Activated CD8-positive, alpha-beta T cell treated with anti-CD3 and anti-CD28 coated beads, Interleukin-2, amount 10 ng/mL, durations not matched to agents 7 days and 5 days (primary cell): Measurements from ENCODE around the gene PIGN. TPM values are rescaled to one million over a fixed set of nuclear protein-coding genes. Genes with fewer than 3 reads are reported as not detected.

Experiments used
- ATAC-seq: fragments of 150-1000 bp; cut with Tn5 transposase; one replicate; pipeline ENCODE4 v1.10.0; 2021; ENCODE audit warnings: moderate library complexity
- CTCF ChIA-PET: fragments of 350-600 bp; sonication (Branson Sonifier 250); formaldehyde crosslinking; loops from one replicate; lab custom pipeline; 2021; ENCODE audit warnings: antibody characterized with exemption; lab: Charles Lee
- POLR2A ChIA-PET: fragments of 350-600 bp; sonication (Branson Sonifier 250); formaldehyde crosslinking; loops from one replicate; lab custom pipeline; 2021; ENCODE audit warnings: antibody characterized with exemption; lab: Charles Lee
- DNase-seq: peaks from one replicate; pipeline ENCODE4 v3.0.0-alpha.2; 2020
- H3K27ac Mint-ChIP-seq: one replicate; pipeline ENCODE4 v1.8.0; 2021; ENCODE audit warnings: mild to moderate bottlenecking, mixed read lengths
- H3K27me3 Mint-ChIP-seq: one replicate; pipeline ENCODE4 v1.8.0; 2021; ENCODE audit warnings: low read depth, mixed read lengths
- H3K36me3 Mint-ChIP-seq: one replicate; pipeline ENCODE4 v1.8.0; 2021; ENCODE audit warnings: low read depth, mixed read lengths
- H3K4me1 Mint-ChIP-seq: one replicate; pipeline ENCODE4 v1.8.0; 2021; ENCODE audit warnings: low read depth, mixed read lengths
- H3K4me3 Mint-ChIP-seq: one replicate; pipeline ENCODE4 v1.8.0; 2021; ENCODE audit warnings: mild to moderate bottlenecking, mixed read lengths
- H3K9me3 Mint-ChIP-seq: one replicate; pipeline ENCODE4 v1.8.0; 2022; ENCODE audit warnings: mixed read lengths; ENCODE audit not compliant: insufficient read depth
- total RNA-seq, 2 experiments: library from RNA; stranded (reverse); gene quantifications; one replicate each; pipeline ENCODE4 v1.2.3, GENCODE V29; 2021

The PIGN gene
- total RNA-seq, 2 experiments from 2014 or later, result 27.3 to 27.9 TPM

DNA sequence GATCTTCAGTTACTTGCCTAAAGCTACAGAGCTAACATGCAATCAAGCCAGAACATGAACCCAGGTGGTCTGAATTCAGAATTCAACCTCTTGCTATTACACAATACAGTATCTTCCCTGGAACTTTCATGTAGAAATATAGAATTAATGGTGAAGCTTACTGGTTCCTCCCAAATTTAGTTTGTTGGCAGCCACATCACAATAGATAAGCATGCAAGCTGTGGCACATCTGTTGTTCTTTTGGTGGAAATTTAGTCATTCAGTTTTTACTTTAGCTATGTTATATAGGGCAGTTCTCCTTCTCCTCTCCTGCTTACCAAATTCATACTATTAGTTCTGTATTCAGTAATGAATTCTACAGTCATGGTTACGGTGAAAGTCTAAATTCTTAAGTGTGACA lies 193.0 kb downstream of the PIGN start:
- no peak for ATAC-seq
- Mint-ChIP-seq H3K27ac (no peak overlapping the region), H3K9me3 (no peaks in the 10 kb centered on the region), H3K4me1 (no peaks in the 10 kb centered on the region), H3K4me3 (no peak overlapping the region), H3K36me3 (no peaks in the 10 kb centered on the region), H3K27me3 (peaks cover 12% of the 10 kb centered on the region)
- CTCF ChIA-PET, result no interaction called here
- no peak for DNase-seq
- POLR2A ChIA-PET, result no interaction called here

GRCh38 chr18:61992923-61993322 lies 193.9 kb downstream of the PIGN start:
- peaks cover 9% of the 10 kb centered on the region for H3K27me3 Mint-ChIP-seq
- no peak overlapping the region for H3K27ac Mint-ChIP-seq
- no peaks in the 10 kb centered on the region for H3K4me1 Mint-ChIP-seq
- no peaks in the 10 kb centered on the region for H3K36me3 Mint-ChIP-seq
- POLR2A ChIA-PET, result no interaction called here
- no peak for ATAC-seq
- CTCF ChIA-PET, result no interaction called here
- no peak overlapping the region for H3K4me3 Mint-ChIP-seq
- no peaks in the 10 kb centered on the region for H3K9me3 Mint-ChIP-seq
- DNase-seq, result no peak

DNA sequence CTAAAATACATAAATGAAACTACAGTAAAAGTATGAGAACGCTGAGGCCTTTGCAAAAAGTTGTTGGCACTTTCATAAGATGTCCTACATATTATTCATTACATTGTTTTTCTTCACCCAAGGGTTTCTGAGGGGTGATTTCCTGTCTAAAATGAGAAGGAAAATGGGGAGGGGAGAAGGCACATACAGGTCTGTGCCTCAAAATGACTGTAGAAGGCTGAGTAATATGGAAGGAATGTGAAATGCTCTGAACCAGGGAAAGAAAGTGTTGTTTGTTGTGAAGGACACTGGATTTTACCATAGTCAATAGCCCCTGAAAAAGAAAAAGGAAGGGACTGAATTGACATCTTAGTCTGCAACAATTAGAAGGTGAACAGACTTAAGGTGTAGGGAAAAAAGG lies 194.6 kb downstream of the PIGN start:
- no peaks in the 10 kb centered on the region for H3K9me3 Mint-ChIP-seq
- ChIA-PET POLR2A (no interaction called here), CTCF (no interaction called here)
- no peak overlapping the region for H3K4me3 Mint-ChIP-seq
- ATAC-seq (no peak), DNase-seq (no peak)
- no peaks in the 10 kb centered on the region for H3K4me1 Mint-ChIP-seq
- no peak overlapping the region for H3K27ac Mint-ChIP-seq
- peaks cover 9% of the 10 kb centered on the region for H3K27me3 Mint-ChIP-seq
- no peaks in the 10 kb centered on the region for H3K36me3 Mint-ChIP-seq

- H3K36me3 Mint-ChIP-seq, result no peaks in the 10 kb centered on the region
- no peaks in the 10 kb centered on the region for H3K4me1 Mint-ChIP-seq
- CTCF ChIA-PET, result no interaction called here
- peaks cover 9% of the 10 kb centered on the region for H3K27me3 Mint-ChIP-seq
- no peak overlapping the region for H3K4me3 Mint-ChIP-seq
- ATAC-seq, result no peak
- POLR2A ChIA-PET, result no interaction called here
- no peak overlapping the region for H3K27ac Mint-ChIP-seq
- no peaks in the 10 kb centered on the region for H3K9me3 Mint-ChIP-seq
- DNase-seq, result no peak
These were observed 195.0 kb downstream of the PIGN start for GRCh38 chr18:61991836-61992235.

DNA sequence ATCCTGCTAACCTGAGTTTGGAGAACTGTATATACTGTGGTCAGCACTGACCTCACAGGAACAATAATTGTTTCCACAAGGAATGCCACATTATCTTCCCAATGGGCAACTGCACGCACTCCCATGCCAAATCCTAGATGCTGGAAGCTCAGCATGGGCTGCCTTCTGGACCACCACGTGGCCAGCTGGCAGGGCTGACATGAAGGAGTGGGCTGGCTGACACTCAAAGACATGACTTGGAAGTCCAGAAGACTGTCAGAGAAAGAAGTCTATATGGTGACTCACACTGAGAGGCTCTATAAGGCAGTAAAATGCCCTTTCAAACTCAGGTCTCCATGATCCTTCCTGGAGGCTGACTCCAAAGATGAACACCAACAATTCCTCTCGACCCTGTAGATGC lies 195.7 kb downstream of the PIGN start:
- POLR2A ChIA-PET, result no interaction called here
- DNase-seq, result no peak
- H3K4me3 Mint-ChIP-seq, result no peak overlapping the region
- no peak for ATAC-seq
- CTCF ChIA-PET, result no interaction called here
- no peaks in the 10 kb centered on the region for H3K9me3 Mint-ChIP-seq
- no peak overlapping the region for H3K27ac Mint-ChIP-seq
- H3K36me3 Mint-ChIP-seq, result no peaks in the 10 kb centered on the region
- no peaks in the 10 kb centered on the region for H3K4me1 Mint-ChIP-seq
- peaks cover 9% of the 10 kb centered on the region for H3K27me3 Mint-ChIP-seq

Other genes with a start within 250 kb of the PIGN start
- gene RELCH, start 199 bp upstream of the PIGN start, total RNA-seq, result 10 to 100 TPM; 32.8 to 37.4 TPM
- 1 to 10 TPM; 4.0 to 4.3 TPM for gene TNFRSF11A, start 138.3 kb upstream of the PIGN start, total RNA-seq